NCI-H2196 treated with DMSO at 0.1 percent for 48 hours (cell line): Measurements from ENCODE around the gene PPBP.
"Not testable (repeated sequence)": the region's sequence is repeated elsewhere in the genome, so short reads cannot be mapped to it uniquely, and the experiment has no call there.

ENCODE experiments used
- DNase-seq: peaks from one replicate; lab custom pipeline; 2025; ENCODE audit not compliant: unreplicated experiment; lab: John Stamatoyannopoulos, UW

Gene PPBP

DNA sequence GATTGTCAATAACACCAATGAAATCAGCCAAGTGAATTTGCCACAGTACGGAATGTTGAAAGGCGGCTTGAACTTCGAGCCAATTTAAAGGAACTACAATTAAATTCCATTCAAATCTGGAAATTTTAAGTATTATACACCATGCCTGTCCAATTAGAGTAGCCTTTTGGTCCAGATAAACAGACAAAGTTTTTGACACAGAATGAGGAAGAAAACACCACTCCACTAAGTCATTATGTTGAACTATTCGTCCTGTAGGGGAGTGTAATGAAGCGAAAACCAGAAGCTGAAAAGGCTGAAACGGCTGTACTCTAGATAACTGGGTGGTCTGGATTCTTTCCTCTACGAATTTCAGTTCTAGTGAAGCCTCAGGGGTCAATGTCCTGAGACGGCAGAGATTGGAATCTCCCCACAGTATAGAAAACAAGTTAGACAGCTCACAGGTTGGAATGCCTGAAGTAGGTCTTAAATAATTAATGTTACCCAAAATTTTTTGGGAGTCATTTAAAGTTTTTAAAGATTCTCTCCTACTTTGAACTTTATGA is 37.5 kb downstream of the PPBP start:
- DNase-seq: not testable (repeated sequence)

DNA sequence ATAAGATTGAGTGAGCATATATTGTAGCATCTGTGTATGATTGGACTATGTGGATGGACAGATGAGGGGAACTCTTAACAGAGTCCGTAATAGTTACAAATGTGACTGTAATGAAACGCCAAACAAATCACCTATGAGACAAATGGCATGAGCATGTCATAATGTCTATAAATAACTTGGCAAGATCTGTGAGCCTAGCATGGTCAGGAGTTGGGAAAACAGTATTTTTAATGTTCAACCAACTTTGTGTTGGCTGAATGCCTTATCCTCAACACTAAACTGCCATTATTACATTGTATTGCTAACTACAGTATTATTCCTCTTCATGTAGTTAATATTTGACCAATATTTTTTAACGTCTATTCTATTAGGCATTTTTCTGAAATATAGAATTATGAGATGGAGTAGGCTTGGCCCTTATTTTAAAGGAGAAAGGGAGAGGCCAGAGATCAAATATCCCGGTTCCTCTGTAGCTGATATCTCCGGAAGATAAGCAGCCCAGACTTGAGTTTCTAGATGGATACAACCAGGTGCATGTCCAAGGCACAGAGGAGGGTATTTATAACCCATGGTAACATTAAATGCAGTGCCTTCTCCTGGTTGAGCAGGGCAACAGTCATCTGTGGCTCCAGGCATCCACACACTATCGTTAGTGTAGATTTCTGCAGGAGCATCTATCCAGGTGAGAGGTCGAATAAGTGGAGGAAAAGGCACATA is 38.8 kb downstream of the PPBP start:
- no peak for DNase-seq

DNA sequence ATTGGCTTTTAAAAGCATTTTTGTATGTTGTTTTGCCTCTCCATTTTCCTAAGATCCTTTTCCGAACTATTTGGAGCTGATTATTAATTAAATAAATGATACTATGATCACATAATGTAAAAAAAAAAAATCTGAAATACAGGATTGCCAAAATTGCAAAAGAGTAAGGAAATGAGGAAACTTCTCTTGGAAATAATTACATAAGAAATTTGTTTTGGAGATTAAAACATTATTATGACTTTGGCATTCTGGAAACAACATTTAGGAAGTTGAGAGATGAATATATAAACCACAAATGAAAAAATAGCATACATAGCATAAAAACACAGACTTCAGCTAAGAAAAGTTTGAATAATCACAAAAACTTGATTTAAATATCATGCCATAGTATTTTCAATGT is 39.7 kb downstream of the PPBP start:
- DNase-seq: no peak

DNA sequence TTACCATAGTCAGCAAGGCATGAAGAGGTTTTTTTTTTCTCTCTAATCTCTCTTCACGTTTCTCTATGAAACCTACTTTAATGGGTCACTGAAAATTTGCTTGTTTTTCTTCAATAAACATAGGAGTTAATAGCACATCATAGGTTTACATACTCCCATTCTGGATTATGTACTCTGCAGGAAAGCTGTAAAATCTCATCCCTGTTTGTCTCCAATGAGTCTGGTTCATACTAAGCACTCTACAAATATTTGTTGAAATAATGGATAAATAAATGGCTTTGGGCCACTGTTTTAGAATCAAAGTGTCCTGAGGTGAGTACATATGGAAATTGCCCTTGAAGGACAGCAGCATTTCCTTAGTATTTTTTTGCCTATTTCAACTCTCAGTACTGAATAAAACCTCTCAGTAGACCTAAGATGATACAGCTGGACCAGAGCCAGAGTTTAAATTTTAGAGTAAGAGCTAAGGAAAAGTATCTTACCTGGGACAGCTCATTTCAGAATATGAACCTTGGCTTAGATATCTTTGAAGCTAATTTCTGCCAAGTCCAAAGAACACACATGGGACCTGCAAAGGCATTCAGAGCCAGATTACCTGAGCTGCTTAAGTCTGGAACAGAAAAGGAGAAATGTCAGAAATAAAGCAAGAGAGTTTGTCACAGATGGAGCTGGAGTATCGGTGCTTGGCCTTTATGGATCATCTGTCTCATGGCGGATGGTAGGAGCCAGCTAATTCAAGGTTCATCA is 40.6 kb downstream of the PPBP start:
- no peak for DNase-seq

DNA sequence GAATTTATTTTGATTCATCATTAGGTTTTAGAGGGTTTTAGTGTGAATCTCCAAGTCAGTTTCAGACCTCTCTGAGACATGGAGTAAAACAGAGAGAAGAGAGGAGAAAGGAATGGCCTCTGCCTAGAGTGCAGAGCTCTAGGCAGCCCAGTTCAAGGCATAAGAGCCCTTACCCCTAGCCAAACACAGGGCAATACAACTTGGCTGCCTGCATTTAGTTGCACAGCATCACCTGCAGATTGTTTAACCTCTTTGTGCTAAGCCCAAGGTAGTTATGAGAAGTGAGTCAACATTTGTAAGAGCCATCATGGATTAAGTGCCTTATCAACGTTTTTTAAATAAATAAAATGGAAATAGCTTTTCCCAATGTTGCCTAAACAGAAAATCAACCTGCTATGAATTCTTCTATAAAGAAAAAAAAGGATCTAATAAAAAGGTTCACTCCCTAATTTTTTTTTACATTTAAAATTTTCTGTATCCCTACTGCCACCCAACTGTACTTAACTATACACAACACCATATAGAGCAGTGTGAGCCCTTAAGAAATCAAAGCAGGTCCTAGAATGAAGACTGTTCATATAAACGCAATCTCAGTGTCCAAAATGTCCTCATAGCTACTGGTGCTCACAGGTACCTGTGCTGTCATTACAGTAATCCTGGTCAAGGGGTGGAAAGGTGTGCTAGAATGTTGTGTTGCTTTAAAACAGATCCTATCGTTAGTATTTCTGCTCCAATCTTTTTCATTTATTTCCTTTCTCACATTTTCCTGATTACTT is 42.1 kb downstream of the PPBP start:
- DNase-seq: no peak

DNA sequence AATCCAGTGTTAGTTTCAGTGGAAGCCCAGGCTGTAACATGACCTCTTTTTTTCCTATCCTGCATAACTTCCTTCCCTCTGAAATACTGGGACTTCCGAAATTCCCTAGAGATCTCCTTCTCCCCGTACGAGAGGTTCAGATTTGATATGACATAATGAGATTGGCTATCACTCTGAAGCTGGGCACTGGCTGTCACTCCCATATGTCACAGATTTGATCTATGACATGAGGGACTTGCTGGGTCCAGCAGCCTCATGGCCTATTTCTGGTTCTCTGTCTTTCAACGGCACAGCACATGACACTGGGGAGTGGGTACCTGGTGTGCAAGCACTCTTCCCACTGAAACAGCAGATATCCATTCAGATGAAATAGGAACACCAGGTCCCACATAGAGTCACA is 42.9 kb downstream of the PPBP start:
- DNase-seq: no peak

DNA sequence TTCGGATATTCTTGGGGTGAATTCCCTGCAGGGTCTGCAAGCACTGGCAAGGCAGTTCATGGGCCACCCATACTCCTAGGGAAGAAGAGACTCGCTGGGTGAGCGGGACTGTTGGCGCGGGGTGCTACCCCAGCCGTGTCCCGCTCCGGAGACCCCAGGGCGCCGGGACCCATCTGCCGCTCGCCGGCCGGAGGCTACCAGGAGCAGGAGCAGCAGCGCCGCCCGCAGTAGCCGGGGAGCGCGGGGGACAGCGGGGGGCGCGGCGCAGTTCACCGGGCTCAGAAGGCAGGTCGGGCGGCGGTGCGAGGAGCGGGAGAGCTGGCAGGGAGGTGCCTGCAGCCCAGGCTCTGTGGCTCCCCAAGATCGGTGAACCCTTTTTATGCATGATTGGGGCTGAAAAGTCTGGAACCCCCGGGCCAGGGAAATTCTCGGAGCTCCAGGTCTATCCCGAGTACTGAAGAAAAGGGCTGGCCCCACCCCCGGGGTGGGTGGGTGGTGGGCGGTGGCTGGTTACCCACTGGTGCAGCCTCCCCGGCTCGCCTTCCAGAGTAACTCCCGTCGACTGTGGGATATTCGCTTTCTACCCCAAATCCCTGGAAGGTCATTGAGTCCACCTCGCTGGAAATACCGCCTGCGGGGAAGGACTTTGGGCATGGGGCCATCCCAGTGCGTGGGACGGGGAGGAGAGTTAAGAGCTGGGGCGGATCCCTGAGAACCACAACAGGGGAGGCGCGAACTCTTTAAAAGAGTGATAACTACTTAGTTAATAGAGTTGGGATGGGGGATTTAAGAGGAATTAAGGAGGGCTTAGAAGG is 43.7 kb downstream of the PPBP start:
- no peak for DNase-seq

DNA sequence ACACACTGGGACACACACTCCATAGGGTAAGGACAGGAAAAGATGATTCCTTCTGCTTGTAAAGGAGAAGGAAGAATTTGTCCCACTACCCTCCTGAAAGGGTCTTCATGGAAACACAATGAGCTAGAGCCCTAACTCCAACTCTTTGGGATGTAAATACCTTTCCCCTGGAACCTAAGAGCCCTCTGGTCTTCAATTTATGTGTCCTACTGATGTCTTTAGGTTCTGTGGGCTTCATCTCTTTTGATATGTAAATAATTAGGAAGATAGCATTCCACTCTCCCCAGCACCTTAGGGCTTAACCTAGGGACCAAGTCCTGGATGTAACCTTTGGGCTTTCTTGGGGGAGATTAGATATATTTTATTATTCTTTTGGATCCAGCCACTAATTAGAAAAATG is 44.4 kb downstream of the PPBP start:
- no peak for DNase-seq

DNA sequence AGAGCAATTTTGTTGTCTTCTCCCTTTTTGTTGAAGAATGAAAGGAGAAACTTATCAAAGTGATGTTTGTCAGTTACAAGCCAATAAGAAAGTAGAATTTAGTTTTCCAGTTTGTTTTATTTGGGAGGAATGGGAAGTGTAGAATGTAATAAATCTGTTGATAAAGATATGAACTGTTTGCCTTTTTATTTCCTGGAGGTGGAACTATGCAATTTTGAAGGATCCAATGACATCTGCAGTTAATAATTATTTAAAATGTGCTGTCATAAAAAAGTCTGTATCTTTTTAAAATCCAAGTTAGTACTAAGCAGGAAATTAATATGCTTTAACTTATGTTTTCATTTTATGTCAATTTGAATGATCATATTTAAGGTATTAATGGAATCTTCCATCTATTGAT is 51.0 kb downstream of the PPBP start:
- DNase-seq: no peak
